Panc1 (cell line): Measurements from ENCODE around the gene SEC22C. TPM values are rescaled to one million over a fixed set of nuclear protein-coding genes. Genes with fewer than 3 reads are reported as not detected.
A peak's percentile ranks its signal among the peaks of the same experiment; 100 is the strongest.

ENCODE experiments used
- ATAC-seq: fragments of 200-7000 bp; cut with Tn5 transposase; 2 replicates; pipeline ENCODE4 v1.9.1; 2020; ENCODE audit warnings: mild to moderate bottlenecking, moderate library complexity
- BruUV-seq: library from RNA; stranded (reverse); fragments of 400-500 nt; replicated peaks from 2 replicates; lab custom pipeline; 2021; lab: Mats Ljungman, UMichigan
- CTCF ChIA-PET: fragments of 300-600 bp; sonication (Branson Sonifier 250); formaldehyde crosslinking; loops from one replicate; lab custom pipeline; 2022; ENCODE audit warnings: antibody characterized with exemption; lab: Charles Lee
- POLR2A ChIA-PET: fragments of 300-600 bp; sonication (Branson Sonifier 250); formaldehyde crosslinking; loops from one replicate; lab custom pipeline; 2022; ENCODE audit warnings: antibody characterized with exemption; lab: Charles Lee
- DNase-seq: peaks from one replicate; pipeline ENCODE4 v3.0.0-alpha.2; 2010; ENCODE audit warnings: low read depth, low spot score
- H3K27ac ChIP-seq: 2 replicates; pipeline ENCODE4 v1.5.1; 2011; ENCODE audit warnings: mild to moderate bottlenecking, low read length, inconsistent platforms
- H3K27me3 ChIP-seq: fragments of 200-500 bp; sonication (Bioruptor generic); 2 replicates; pipeline ENCODE4 v1.6.0; 2014; ENCODE audit warnings: low read length, inconsistent platforms; ENCODE audit not compliant: control insufficient read depth, insufficient read depth
- H3K36me3 ChIP-seq: fragments of 200-500 bp; sonication (Bioruptor generic); 2 replicates; pipeline ENCODE4 v1.5.1; 2014; ENCODE audit warnings: inconsistent platforms, mild to moderate bottlenecking, low read length, moderate library complexity; ENCODE audit not compliant: control insufficient read depth, insufficient read depth
- H3K4me1 ChIP-seq: 2 replicates; pipeline ENCODE4 v1.5.1; 2011; ENCODE audit warnings: inconsistent platforms, mild to moderate bottlenecking, low read length, moderate library complexity; ENCODE audit not compliant: control insufficient read depth, insufficient read depth
- H3K4me3 ChIP-seq, 2 experiments: 2 replicates each; pipeline ENCODE4 v1.5.1; 2011 to 2012; ENCODE audit warnings: low read depth in 2 of 2, low read length in 2 of 2, mild to moderate bottlenecking in 2 of 2, inconsistent platforms in 1 of 2, moderate library complexity in 1 of 2
- H3K9me3 ChIP-seq: fragments of 200-500 bp; sonication (Bioruptor generic); 2 replicates; pipeline ENCODE4 v1.5.1; 2014; ENCODE audit warnings: low read depth, mild to moderate bottlenecking, inconsistent platforms, low read length, moderate library complexity; ENCODE audit not compliant: control insufficient read depth, insufficient read depth
- POLR2AphosphoS5 ChIP-seq: IDR thresholded peaks from 2 replicates; pipeline ENCODE4 v1.6.1; 2012; ENCODE audit warnings: mild to moderate bottlenecking, low read depth, low read length, moderate library complexity
- SIN3A ChIP-seq: IDR thresholded peaks from 2 replicates; pipeline ENCODE4 v1.6.1; 2012; ENCODE audit warnings: low read depth, mild to moderate bottlenecking, low read length, moderate library complexity, borderline replicate concordance; ENCODE audit not compliant: insufficient read depth
- TCF7L2 ChIP-seq: IDR thresholded peaks from 2 replicates; pipeline ENCODE4 v1.6.1; 2011; ENCODE audit warnings: mild to moderate bottlenecking, low read depth, low read length, inconsistent platforms
- in situ Hi-C: cut with HindIII; loops from 2 replicates; pipeline ENCODE4 v1.10.0; 2016; ENCODE audit warnings: low sequenced_read_pairs, low pct_unique_long_range_greater_than_20kb
- intact Hi-C: fragments of 100-400 bp; cut with micrococcal nuclease; formaldehyde crosslinking; loops from one replicate; pipeline ENCODE4 v1.10.0; 2022; ENCODE audit not compliant: unreplicated experiment
- total RNA-seq: library from RNA; stranded (reverse); gene quantifications from one replicate; pipeline ENCODE4 v1.2.1, GENCODE V29; 2021; ENCODE audit not compliant: unreplicated experiment
- TF ChIP-seq, protein P1 (sequence below), 2 experiments: IDR thresholded peaks; 2 replicates each; pipeline ENCODE4 v1.6.1; 2011 to 2012; ENCODE audit warnings: low read depth in 2 of 2, control low read depth in 1 of 2, low read length in 1 of 2, mild to moderate bottlenecking in 1 of 2, moderate library complexity in 1 of 2; ENCODE audit not compliant: insufficient read depth in 1 of 2
- TF ChIP-seq, protein P2 (sequence below): fragments of 450-650 bp; IDR thresholded peaks from 2 replicates; pipeline ENCODE4 v1.5.1; 2017; ENCODE audit warnings: mild to moderate bottlenecking

Gene SEC22C
- total RNA-seq, 1 experiment from 2014 or later = 45.9 TPM

- no peaks in the 10 kb centered on the region for H3K9me3 ChIP-seq
- DNase-seq (no peak), ATAC-seq (no peak)
- intact Hi-C loops = no loop called here
- H3K36me3 ChIP-seq = no peaks in the 10 kb centered on the region
- no peak overlapping the region for H3K27ac ChIP-seq
- in situ Hi-C loops = no loop called here
- ChIA-PET POLR2A (no interaction called here), CTCF (no interaction called here)
- H3K4me3 ChIP-seq = no peak overlapping the region
- H3K4me1 ChIP-seq = peaks cover 10% of the 10 kb centered on the region
- TF ChIP-seq SIN3A = no peak
- TF ChIP-seq, protein P1, sequence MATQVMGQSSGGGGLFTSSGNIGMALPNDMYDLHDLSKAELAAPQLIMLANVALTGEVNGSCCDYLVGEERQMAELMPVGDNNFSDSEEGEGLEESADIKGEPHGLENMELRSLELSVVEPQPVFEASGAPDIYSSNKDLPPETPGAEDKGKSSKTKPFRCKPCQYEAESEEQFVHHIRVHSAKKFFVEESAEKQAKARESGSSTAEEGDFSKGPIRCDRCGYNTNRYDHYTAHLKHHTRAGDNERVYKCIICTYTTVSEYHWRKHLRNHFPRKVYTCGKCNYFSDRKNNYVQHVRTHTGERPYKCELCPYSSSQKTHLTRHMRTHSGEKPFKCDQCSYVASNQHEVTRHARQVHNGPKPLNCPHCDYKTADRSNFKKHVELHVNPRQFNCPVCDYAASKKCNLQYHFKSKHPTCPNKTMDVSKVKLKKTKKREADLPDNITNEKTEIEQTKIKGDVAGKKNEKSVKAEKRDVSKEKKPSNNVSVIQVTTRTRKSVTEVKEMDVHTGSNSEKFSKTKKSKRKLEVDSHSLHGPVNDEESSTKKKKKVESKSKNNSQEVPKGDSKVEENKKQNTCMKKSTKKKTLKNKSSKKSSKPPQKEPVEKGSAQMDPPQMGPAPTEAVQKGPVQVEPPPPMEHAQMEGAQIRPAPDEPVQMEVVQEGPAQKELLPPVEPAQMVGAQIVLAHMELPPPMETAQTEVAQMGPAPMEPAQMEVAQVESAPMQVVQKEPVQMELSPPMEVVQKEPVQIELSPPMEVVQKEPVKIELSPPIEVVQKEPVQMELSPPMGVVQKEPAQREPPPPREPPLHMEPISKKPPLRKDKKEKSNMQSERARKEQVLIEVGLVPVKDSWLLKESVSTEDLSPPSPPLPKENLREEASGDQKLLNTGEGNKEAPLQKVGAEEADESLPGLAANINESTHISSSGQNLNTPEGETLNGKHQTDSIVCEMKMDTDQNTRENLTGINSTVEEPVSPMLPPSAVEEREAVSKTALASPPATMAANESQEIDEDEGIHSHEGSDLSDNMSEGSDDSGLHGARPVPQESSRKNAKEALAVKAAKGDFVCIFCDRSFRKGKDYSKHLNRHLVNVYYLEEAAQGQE (IDR thresholded peaks at IDR 0.05; ENCODE audit: insufficient read depth in 1 of 2, low read depth in 2 of 2, low read length in 1 of 2) = no peak
- TF ChIP-seq, protein P2, sequence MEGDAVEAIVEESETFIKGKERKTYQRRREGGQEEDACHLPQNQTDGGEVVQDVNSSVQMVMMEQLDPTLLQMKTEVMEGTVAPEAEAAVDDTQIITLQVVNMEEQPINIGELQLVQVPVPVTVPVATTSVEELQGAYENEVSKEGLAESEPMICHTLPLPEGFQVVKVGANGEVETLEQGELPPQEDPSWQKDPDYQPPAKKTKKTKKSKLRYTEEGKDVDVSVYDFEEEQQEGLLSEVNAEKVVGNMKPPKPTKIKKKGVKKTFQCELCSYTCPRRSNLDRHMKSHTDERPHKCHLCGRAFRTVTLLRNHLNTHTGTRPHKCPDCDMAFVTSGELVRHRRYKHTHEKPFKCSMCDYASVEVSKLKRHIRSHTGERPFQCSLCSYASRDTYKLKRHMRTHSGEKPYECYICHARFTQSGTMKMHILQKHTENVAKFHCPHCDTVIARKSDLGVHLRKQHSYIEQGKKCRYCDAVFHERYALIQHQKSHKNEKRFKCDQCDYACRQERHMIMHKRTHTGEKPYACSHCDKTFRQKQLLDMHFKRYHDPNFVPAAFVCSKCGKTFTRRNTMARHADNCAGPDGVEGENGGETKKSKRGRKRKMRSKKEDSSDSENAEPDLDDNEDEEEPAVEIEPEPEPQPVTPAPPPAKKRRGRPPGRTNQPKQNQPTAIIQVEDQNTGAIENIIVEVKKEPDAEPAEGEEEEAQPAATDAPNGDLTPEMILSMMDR = no peak
- no peak for TF ChIP-seq TCF7L2
- TF ChIP-seq POLR2AphosphoS5 = no peak
- no peaks in the 10 kb centered on the region for H3K27me3 ChIP-seq
- no TSS peak for BruUV-seq
Observed at GRCh38 chr3:42593635-42594034, 11.9 kb upstream of the SEC22C start.

- Histone ChIP-seq H3K4me1 (peaks cover 10% of the 10 kb centered on the region), H3K27me3 (no peaks in the 10 kb centered on the region), H3K27ac (peak overlapping the region; percentile 61), H3K9me3 (no peaks in the 10 kb centered on the region), H3K36me3 (no peaks in the 10 kb centered on the region), H3K4me3 (peak overlapping the region; percentile 55 to 72)
- in situ Hi-C loops (no loop called here), intact Hi-C loops (no loop called here)
- TF ChIP-seq, protein P1 (IDR thresholded peaks at IDR 0.05; ENCODE audit: insufficient read depth in 1 of 2, low read depth in 2 of 2, low read length in 1 of 2) = no peak
- TF ChIP-seq SIN3A = no peak
- TF ChIP-seq, protein P2 = no peak
- TF ChIP-seq POLR2AphosphoS5 = no peak
- no peak for TF ChIP-seq TCF7L2
- DNase-seq (no peak), ATAC-seq (no peak)
- POLR2A ChIA-PET = no interaction called here
- BruUV-seq = no TSS peak
- CTCF ChIA-PET = no interaction called here
Observed at GRCh38 chr3:42591811-42592210, 10.0 kb upstream of the SEC22C start.
